ENCODE measurements around the gene CELSR1. TPM values are rescaled to one million over a fixed set of nuclear protein-coding genes. Genes with fewer than 3 reads are reported as not detected.
A peak's percentile ranks its signal among the peaks of the same experiment; 100 is the strongest.

The CELSR1 gene
- total RNA-seq, 1 experiment from 2014 or later = 22.6 TPM

- Histone ChIP-seq H2BK15ac (ENCODE audit: low read depth, low read length) (no peak overlapping the region), H2BK5ac (ENCODE audit: insufficient read length, low read length) (no peak overlapping the region), H4K8ac (replicated peaks; ENCODE audit: insufficient read length, low read depth, low read length) (no peak overlapping the region), H2BK120ac (ENCODE audit: low read depth, low read length, poor library complexity, severe bottlenecking) (no peak overlapping the region), H3T11ph (ENCODE audit: low read length) (no peak overlapping the region), H3K27ac (ENCODE audit: insufficient read length, low read depth, low read length) (no peak overlapping the region), H3K79me2 (ENCODE audit: insufficient read depth, low read length) (no peaks in the 10 kb centered on the region), H3K4ac (ENCODE audit: low read depth, low read length) (no peak overlapping the region), H3K27me3 (ENCODE audit: insufficient read depth, low read length) (no peaks in the 10 kb centered on the region), H3K23ac (ENCODE audit: insufficient read length, low read depth, low read length) (no peak overlapping the region), H3K18ac (ENCODE audit: insufficient read length, low read depth, low read length) (no peak overlapping the region), H2AK5ac (ENCODE audit: insufficient read length, low read length) (no peak overlapping the region), H2BK12ac (ENCODE audit: insufficient read length, low read depth, low read length) (no peak overlapping the region), H4K20me1 (ENCODE audit: control insufficient read depth, insufficient read depth, insufficient read length) (no peaks in the 10 kb centered on the region), H3K79me1 (ENCODE audit: insufficient read depth, low read depth, low read length, poor library complexity, severe bottlenecking) (no peaks in the 10 kb centered on the region), H3K9me3 (ENCODE audit: control insufficient read depth, low read depth, low read length) (no peaks in the 10 kb centered on the region), H3K4me2 (ENCODE audit: insufficient read depth, insufficient read length, low read length) (no peak overlapping the region), H2AFZ (ENCODE audit: low read length) (no peak overlapping the region), H3K4me1 (ENCODE audit: insufficient read depth, low read length) (no peaks in the 10 kb centered on the region; the same call in 1 of the 2 replicates), H4K91ac (ENCODE audit: insufficient read length, low read depth, low read length) (no peak overlapping the region), H3K9ac (ENCODE audit: extremely low read depth, insufficient read length, low read length) (no peak overlapping the region), H2BK20ac (ENCODE audit: low read depth, low read length, poor library complexity, severe bottlenecking) (no peak overlapping the region), H4K5ac (ENCODE audit: insufficient read length, low read depth, low read length) (no peak overlapping the region), H3K14ac (ENCODE audit: insufficient read depth, low read length) (no peak overlapping the region; the same call in 1 of the 2 replicates), H3K56ac (ENCODE audit: insufficient read length, low read depth, low read length) (no peak overlapping the region), H3K23me2 (ENCODE audit: insufficient read length, low read depth, low read length, poor library complexity, severe bottlenecking) (no peaks in the 10 kb centered on the region)
- Mint-ChIP-seq H3K27ac (peak overlapping the region in 2 of 3 experiments; percentile 32 to 44; a peak in 1 of 7 replicates), H3K4me1 (peaks cover 44 to 65% of the 10 kb centered on the region in 2 experiments), H3K9me3 (no peaks in the 10 kb centered on the region), H3K4me3 (no peak overlapping the region), H3K27me3 (ENCODE audit: low read depth) (no peaks in the 10 kb centered on the region), H3K36me3 (ENCODE audit: insufficient read depth in 1 of 3, low read depth in 3 of 3) (no peaks in the 10 kb centered on the region)
- no peak for DNase-seq
- no peak for TF ChIP-seq CTCF (conservative IDR thresholded peaks at IDR 0.05)
- WGBS (ENCODE audit: extremely low coverage, insufficient read length, low lambda C conversion rate) = no CpG with 5 or more reads among the region's 20 CpGs
Observed at GRCh38 chr22:46511151-46512038, 26.0 kb downstream of the CELSR1 start.

Data from H9 (cell line).